Osteocyte (in vitro differentiated cells): ENCODE measurements around the gene DCDC1. TPM values are rescaled to one million over a fixed set of nuclear protein-coding genes. Genes with fewer than 3 reads are reported as not detected.
"Not testable (repeated sequence)": the region's sequence is repeated elsewhere in the genome, so short reads cannot be mapped to it uniquely, and the experiment has no call there.

Source experiments
- DNase-seq: peaks from one replicate; pipeline ENCODE4 v3.0.0; 2021; ENCODE audit warnings: mixed read lengths; ENCODE audit not compliant: unreplicated experiment; ENCODE audit errors: extremely low spot score
- H3K27ac Mint-ChIP-seq: one replicate; pipeline ENCODE4 v1.8.0; 2021; ENCODE audit warnings: mild to moderate bottlenecking, mixed read lengths; ENCODE audit not compliant: unreplicated experiment
- H3K27me3 Mint-ChIP-seq: one replicate; pipeline ENCODE4 v1.8.0; 2021; ENCODE audit warnings: mixed read lengths; ENCODE audit not compliant: unreplicated experiment
- H3K36me3 Mint-ChIP-seq: one replicate; pipeline ENCODE4 v1.8.0; 2021; ENCODE audit warnings: mixed read lengths; ENCODE audit not compliant: unreplicated experiment
- H3K4me1 Mint-ChIP-seq: one replicate; pipeline ENCODE4 v1.8.0; 2021; ENCODE audit warnings: mixed read lengths; ENCODE audit not compliant: unreplicated experiment
- H3K4me3 Mint-ChIP-seq: one replicate; pipeline ENCODE4 v1.8.0; 2021; ENCODE audit warnings: mild to moderate bottlenecking, moderate library complexity, mixed read lengths; ENCODE audit not compliant: unreplicated experiment
- H3K9me3 Mint-ChIP-seq: one replicate; pipeline ENCODE4 v1.8.0; 2021; ENCODE audit warnings: mixed read lengths; ENCODE audit not compliant: unreplicated experiment
- total RNA-seq: library from RNA; stranded (reverse); gene quantifications from 2 replicates; pipeline ENCODE4 v1.2.1, GENCODE V29; 2021
- TF ChIP-seq, protein P1 (sequence below): fragments of 200-600 bp; sonication (generic); IDR thresholded peaks from 2 replicates; pipeline ENCODE4 v1.5.0; 2021; ENCODE audit warnings: antibody characterized with exemption, mild to moderate bottlenecking, moderate library complexity

The DCDC1 gene
- total RNA-seq, 1 donor from 2014 or later, result not detected

DNA sequence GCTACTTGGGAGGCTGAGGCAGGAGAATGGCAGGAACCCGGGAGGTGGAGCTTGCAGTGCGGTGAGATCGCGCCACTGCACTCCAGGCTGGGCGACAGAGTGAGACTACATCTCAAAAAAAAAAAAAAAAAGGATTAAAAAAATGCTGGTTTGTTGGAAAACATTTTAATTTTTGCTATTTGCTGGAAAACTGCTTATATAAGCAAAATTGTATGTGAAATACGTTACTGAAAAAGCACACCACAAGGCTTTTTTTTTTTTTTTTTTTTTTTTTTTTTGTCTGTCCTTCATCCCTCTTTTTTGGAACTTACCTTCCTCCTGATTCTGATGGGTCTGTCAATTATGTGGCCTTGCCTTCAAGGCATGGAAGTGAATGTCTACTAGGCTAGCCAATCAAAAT lies 40.8 kb downstream of the DCDC1 start:
- no peak for DNase-seq
- Mint-ChIP-seq H3K9me3 (peaks cover 6% of the 10 kb centered on the region), H3K27ac (no peak overlapping the region), H3K27me3 (peaks cover 2% of the 10 kb centered on the region), H3K36me3 (no peaks in the 10 kb centered on the region), H3K4me1 (no peaks in the 10 kb centered on the region), H3K4me3 (no peak overlapping the region)
- TF ChIP-seq, protein P1, sequence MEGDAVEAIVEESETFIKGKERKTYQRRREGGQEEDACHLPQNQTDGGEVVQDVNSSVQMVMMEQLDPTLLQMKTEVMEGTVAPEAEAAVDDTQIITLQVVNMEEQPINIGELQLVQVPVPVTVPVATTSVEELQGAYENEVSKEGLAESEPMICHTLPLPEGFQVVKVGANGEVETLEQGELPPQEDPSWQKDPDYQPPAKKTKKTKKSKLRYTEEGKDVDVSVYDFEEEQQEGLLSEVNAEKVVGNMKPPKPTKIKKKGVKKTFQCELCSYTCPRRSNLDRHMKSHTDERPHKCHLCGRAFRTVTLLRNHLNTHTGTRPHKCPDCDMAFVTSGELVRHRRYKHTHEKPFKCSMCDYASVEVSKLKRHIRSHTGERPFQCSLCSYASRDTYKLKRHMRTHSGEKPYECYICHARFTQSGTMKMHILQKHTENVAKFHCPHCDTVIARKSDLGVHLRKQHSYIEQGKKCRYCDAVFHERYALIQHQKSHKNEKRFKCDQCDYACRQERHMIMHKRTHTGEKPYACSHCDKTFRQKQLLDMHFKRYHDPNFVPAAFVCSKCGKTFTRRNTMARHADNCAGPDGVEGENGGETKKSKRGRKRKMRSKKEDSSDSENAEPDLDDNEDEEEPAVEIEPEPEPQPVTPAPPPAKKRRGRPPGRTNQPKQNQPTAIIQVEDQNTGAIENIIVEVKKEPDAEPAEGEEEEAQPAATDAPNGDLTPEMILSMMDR, result no peak

DNA sequence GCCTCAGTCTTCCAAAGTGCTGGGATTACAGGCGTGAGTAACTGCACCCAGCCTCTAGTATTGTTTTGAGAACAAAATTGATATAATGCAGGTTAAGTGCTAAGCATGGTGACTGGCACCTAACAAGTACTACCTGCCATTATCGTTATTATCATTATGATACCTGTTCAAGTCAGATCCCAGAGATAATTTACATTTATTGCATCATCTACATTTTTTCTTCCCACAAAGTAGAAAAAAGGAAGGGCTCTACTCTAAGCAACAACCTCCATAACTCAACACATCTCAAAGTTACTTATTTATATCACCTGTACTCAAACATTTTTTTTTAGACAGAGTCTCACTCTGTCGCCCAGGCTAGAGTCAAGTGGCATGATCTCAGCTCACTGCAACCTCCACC lies 42.1 kb downstream of the DCDC1 start:
- no peaks in the 10 kb centered on the region for H3K4me1 Mint-ChIP-seq
- TF ChIP-seq, protein P1, result no peak
- peaks cover 6% of the 10 kb centered on the region for H3K9me3 Mint-ChIP-seq
- H3K27ac Mint-ChIP-seq, result no peak overlapping the region
- no peak for DNase-seq
- H3K27me3 Mint-ChIP-seq, result peaks cover 2% of the 10 kb centered on the region
- H3K36me3 Mint-ChIP-seq, result no peaks in the 10 kb centered on the region
- H3K4me3 Mint-ChIP-seq, result no peak overlapping the region

DNA sequence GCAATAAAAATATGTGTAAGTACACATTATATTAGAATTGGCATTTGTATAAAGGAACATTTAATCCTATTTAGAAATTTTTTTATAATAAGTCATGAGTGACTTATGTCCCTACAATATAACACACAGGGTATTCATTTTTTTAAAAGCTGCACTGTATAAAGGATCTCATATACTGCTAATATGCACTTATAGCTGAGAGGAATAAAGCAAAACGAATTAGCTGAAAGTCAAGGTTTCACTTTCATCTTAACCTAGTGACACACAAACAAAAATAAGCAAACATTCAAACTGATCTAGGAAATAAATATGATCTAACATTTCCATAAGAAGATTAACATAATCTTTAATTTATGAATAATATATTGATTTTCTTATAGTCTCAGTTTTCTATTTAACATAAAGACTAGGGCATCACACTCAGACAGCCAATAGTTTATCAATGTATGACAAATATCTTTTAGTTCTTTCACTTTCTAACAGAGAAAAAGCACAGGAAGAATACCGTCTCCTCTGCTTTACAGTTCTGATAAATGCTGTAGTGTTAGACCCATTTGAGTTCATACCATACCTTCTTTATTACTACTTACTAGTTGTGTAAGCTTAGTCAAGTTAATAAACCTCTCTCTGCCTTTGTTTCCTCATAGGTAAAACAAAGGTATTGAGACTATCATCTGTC lies 42.9 kb downstream of the DCDC1 start:
- Mint-ChIP-seq H3K4me1 (no peaks in the 10 kb centered on the region), H3K4me3 (no peak overlapping the region)
- DNase-seq, result no peak

DNA sequence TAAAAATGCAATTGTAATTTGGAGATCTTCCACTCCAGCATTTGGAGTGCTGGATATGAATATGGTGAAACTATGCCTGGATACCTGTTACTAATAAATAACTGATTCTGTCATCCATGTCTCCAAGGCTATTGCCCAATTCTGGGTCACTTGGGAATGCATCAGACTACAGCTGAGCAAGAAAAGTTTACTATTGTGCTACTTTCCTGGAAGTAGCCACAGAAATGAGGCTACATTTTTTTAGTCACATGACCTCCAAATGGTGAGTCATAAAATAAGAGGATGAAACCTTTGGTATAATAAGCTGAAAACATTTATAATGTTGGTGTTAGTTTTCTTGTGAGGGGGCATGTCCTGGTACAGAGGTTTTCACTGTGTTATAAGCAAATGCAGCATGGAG lies 44.4 kb downstream of the DCDC1 start:
- Mint-ChIP-seq H3K4me1 (no peaks in the 10 kb centered on the region), H3K27me3 (peaks cover 2% of the 10 kb centered on the region), H3K36me3 (no peaks in the 10 kb centered on the region), H3K4me3 (no peak overlapping the region), H3K27ac (no peak overlapping the region), H3K9me3 (no peaks in the 10 kb centered on the region)
- DNase-seq, result no peak
- TF ChIP-seq, protein P1, result no peak

More for the DNA sequence above, 42.9 kb downstream of the DCDC1 start:
- Mint-ChIP-seq H3K36me3 (no peaks in the 10 kb centered on the region), H3K27me3 (peaks cover 2% of the 10 kb centered on the region), H3K27ac (no peak overlapping the region), H3K9me3 (peaks cover 6% of the 10 kb centered on the region)
- TF ChIP-seq, protein P1, result no peak

DNA sequence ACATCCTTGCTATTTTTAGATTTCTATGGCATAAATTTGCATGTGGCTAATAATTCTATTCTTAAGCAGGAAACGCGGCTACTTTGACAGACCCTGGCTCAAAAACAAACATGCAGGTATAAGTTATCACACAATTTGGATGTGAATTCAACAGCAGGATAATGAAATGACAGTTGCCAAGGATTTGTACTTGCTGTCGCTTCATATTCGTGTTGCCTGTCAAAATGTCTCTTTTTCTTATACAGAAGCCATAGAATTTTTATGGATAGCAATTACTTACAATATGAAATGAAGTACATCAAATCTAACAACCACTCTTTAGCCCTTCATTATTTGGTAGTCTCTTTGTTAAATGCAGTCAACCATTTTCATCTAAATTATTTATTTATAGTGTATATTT lies 46.4 kb downstream of the DCDC1 start:
- Mint-ChIP-seq H3K27me3 (peaks cover 2% of the 10 kb centered on the region), H3K9me3 (no peaks in the 10 kb centered on the region), H3K4me1 (no peaks in the 10 kb centered on the region), H3K36me3 (no peaks in the 10 kb centered on the region), H3K4me3 (no peak overlapping the region), H3K27ac (no peak overlapping the region)
- DNase-seq, result no peak
- TF ChIP-seq, protein P1, result no peak

DNA sequence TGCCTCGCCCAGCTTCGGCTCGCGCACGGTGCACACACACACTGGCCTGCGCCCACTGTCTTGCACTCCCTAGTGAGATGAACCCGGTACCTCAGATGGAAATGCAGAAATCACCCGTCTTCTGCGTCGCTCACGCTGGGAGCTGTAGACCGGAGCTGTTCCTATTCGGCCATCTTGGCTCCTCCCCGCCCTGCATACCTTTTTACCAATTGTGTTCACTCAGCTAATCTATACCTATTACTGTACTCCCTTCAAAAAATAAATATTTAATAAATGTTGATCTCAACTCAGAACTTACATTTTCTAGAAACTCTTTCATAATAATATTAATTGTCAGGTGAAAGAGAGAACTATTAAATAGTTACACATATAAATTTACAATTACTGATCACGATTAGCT lies 48.0 kb downstream of the DCDC1 start:
- not testable (repeated sequence) for H3K9me3 Mint-ChIP-seq, H3K36me3 Mint-ChIP-seq, H3K4me3 Mint-ChIP-seq, H3K27me3 Mint-ChIP-seq, DNase-seq, H3K27ac Mint-ChIP-seq, H3K4me1 Mint-ChIP-seq
